ENCODE results near the gene NUDCD3. TPM values are rescaled to one million over a fixed set of nuclear protein-coding genes. Genes with fewer than 3 reads are reported as not detected.

NUDCD3 gene
- total and polyA plus RNA-seq, 8 donors = 12.9 to 147 (median 29.5) TPM

DNA sequence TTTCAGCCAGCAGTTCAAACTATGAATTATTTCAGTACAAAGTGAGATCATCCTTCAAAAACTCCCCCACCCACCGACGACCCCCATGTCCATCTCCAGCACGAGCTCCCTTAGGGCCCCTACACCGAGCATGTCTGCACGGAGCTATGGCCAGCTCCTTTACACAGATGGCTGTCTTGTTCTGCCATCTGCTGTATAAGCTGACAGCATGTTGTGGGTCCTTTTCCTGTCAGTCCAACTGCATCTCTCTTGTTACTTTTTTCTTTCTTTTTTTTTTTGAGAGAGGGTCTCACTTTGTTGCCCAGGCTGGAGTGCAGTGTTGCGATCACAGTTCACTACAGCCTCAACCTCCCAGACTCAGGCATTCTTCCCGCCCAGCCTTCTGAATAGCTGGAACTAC, 29.1 kb upstream of the NUDCD3 start:
- peaks cover 2 to 7% (median 5%) of the 10 kb centered on the region in 4 donors for H3K9me3 ChIP-seq
- no peak for DNase-seq
- 71 to 89% (median 77%) methylated on average over 7 of the region's 7 CpGs for WGBS, 5 donors
- H3K36me3 ChIP-seq = no peaks in the 10 kb centered on the region
- no peak overlapping the region for H3K4me3 ChIP-seq
- TF ChIP-seq, protein P1, sequence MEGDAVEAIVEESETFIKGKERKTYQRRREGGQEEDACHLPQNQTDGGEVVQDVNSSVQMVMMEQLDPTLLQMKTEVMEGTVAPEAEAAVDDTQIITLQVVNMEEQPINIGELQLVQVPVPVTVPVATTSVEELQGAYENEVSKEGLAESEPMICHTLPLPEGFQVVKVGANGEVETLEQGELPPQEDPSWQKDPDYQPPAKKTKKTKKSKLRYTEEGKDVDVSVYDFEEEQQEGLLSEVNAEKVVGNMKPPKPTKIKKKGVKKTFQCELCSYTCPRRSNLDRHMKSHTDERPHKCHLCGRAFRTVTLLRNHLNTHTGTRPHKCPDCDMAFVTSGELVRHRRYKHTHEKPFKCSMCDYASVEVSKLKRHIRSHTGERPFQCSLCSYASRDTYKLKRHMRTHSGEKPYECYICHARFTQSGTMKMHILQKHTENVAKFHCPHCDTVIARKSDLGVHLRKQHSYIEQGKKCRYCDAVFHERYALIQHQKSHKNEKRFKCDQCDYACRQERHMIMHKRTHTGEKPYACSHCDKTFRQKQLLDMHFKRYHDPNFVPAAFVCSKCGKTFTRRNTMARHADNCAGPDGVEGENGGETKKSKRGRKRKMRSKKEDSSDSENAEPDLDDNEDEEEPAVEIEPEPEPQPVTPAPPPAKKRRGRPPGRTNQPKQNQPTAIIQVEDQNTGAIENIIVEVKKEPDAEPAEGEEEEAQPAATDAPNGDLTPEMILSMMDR (IDR thresholded peaks at IDR 0.05) = no peak
- TF ChIP-seq EP300 (IDR thresholded peaks at IDR 0.05) = no peak
- no peak for TF ChIP-seq POLR2A (IDR thresholded peaks at IDR 0.05)
- no peak for TF ChIP-seq POLR2AphosphoS5 (IDR thresholded peaks at IDR 0.05)
- no peaks in the 10 kb centered on the region for H3K27me3 ChIP-seq
- H3K27ac ChIP-seq = no peak overlapping the region
- intact Hi-C loops (cut with DNase I; ENCODE audit: low total_unique reads) = no loop called here
- no peaks in the 10 kb centered on the region for H3K4me1 ChIP-seq

DNA sequence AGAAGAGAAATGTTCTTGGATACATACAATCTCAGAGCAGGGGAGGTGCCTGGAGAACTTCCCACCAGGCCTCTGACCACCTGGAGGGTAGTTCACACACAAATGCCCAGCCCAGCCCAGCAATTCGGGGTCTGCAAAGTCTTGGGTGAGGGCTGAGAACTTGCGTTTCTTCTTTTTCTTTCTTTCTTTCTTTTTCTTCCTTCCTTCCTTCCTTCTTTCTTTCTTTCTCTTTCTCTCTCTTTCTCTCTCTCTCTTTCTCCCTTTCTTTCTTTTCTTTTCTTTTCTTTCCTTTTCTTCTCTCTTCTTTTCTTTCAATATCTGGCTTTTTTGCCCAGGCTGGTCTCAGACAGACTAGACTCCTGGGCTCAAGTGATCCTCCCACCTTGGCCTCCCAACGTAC, 28.3 kb upstream of the NUDCD3 start:
- Histone ChIP-seq H3K4me3 (no peak overlapping the region), H3K27me3 (no peaks in the 10 kb centered on the region), H3K4me1 (no peaks in the 10 kb centered on the region), H3K9me3 (no peaks in the 10 kb centered on the region), H3K36me3 (no peaks in the 10 kb centered on the region), H3K27ac (no peak overlapping the region)
- intact Hi-C loops (cut with DNase I; ENCODE audit: low total_unique reads) = no loop called here
- WGBS, 5 donors = 69 to 82% (median 74%) methylated on average over 3 of the region's 3 CpGs
- no peak for TF ChIP-seq EP300 (IDR thresholded peaks at IDR 0.05)
- TF ChIP-seq, protein P1 (IDR thresholded peaks at IDR 0.05) = no peak
- TF ChIP-seq POLR2AphosphoS5 (IDR thresholded peaks at IDR 0.05) = no peak
- TF ChIP-seq POLR2A (IDR thresholded peaks at IDR 0.05) = no peak
- DNase-seq = no peak

DNA sequence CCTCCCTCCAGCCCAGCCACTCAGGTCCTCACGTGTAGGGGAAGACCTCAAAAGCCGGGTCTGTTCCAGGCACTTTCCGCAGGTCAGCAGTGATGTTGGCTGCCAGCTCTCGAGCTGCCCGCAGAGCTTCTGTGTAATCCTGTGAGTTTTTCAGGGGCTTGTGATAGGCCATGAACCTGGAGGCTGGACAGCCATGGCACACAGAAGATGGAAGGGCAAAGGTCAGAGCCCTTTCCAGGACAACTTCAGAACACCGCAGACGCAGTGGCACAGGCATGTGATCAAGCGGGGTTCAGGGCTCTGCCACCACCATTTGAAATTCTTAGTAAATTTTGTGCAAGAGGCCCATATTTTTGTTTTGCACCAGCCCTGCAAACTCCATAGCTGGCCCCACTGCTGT, 26.7 kb upstream of the NUDCD3 start:
- TF ChIP-seq POLR2A (IDR thresholded peaks at IDR 0.05) (no peak), EP300 (IDR thresholded peaks at IDR 0.05) (no peak)
- H3K27me3 ChIP-seq = no peaks in the 10 kb centered on the region
- H3K9me3 ChIP-seq = no peaks in the 10 kb centered on the region
- intact Hi-C loops (cut with DNase I; ENCODE audit: low total_unique reads) = no loop called here
- no peak overlapping the region for H3K4me3 ChIP-seq
- H3K27ac ChIP-seq = no peak overlapping the region
- no peak for DNase-seq
- H3K4me1 ChIP-seq = no peaks in the 10 kb centered on the region
- WGBS, 5 donors = 87 to 94% (median 90%) methylated on average over 7 to 8 of the region's 8 CpGs
- peaks cover 0 to 10% (median 0%) of the 10 kb centered on the region in 4 donors for H3K36me3 ChIP-seq

DNA sequence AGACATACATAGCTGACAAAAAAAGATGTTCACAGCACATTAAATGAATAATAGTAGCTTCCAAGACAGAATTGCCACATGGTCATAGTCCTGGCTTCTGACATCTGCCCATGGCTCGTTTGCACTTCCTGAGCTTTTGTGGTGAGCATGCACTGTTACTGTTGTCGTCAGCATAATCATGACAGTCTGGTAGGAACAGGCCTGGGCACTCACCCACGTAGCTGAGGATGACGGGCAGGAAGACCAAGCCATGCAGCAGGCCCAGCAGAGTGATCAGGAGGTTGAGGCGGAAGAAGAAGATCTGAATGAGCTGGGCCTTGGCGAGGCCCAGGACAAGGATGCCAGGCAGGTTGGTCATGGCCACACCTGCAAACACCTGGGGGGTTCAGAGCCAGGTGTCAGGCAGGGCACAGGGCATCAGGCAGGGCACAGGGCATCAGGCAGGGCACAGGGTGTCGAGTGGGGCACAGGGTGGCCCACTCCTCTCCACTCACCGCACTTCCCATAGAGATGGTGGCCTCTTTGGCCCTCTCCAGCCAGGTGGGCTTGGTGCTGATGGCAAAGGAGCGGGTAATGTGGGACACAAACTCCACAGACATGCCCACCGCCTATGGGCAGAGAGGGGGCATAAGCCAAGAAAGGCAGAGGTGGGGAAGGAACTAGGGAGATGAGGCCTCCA, 25.3 kb upstream of the NUDCD3 start:
- Histone ChIP-seq H3K4me3 (no peak overlapping the region), H3K36me3 (peaks cover 0 to 10% (median 0%) of the 10 kb centered on the region in 4 donors), H3K27me3 (no peaks in the 10 kb centered on the region), H3K9me3 (no peaks in the 10 kb centered on the region), H3K4me1 (no peaks in the 10 kb centered on the region), H3K27ac (no peak overlapping the region)
- WGBS, 5 donors = 73 to 87% (median 80%) methylated on average over 9 to 10 of the region's 10 CpGs
- TF ChIP-seq POLR2A (IDR thresholded peaks at IDR 0.05) (no peak), POLR2AphosphoS5 (IDR thresholded peaks at IDR 0.05) (no peak), EP300 (IDR thresholded peaks at IDR 0.05) (no peak)
- TF ChIP-seq, protein P1 (IDR thresholded peaks at IDR 0.05) = no peak
- intact Hi-C loops (cut with DNase I; ENCODE audit: low total_unique reads) = no loop called here
- DNase-seq = no peak

DNA sequence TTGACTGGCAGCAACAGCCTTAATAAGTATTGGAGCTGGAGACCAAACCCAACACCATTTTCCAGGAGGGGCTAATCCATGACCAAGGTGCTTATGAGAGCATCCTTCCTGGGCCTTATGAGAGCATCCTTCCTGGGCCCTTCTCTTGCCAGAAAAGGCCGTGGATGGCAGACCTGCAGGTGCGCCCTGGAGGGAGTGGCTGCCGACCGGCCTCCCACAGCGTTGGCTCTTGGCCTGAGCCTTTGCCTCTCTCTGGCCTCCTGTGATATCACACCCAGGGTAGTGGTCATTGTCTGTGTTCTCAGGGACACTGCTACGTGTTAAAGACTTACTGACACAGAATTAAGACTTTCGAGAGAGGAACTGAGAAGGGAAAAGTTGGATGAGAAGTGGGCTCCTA, 22.3 kb upstream of the NUDCD3 start:
- no peak overlapping the region for H3K27ac ChIP-seq
- no peak for DNase-seq
- H3K9me3 ChIP-seq = peaks cover 0 to 3% (median 0%) of the 10 kb centered on the region in 4 donors
- H3K4me3 ChIP-seq = no peak overlapping the region
- no peaks in the 10 kb centered on the region for H3K4me1 ChIP-seq
- no peaks in the 10 kb centered on the region for H3K27me3 ChIP-seq
- H3K36me3 ChIP-seq = peaks cover 0 to 10% (median 0%) of the 10 kb centered on the region in 4 donors
- intact Hi-C loops (cut with DNase I; ENCODE audit: low total_unique reads) = no loop called here
- WGBS, 5 donors = 82 to 89% (median 84%) methylated on average over 7 of the region's 7 CpGs
- TF ChIP-seq, protein P1 (IDR thresholded peaks at IDR 0.05) = no peak
- no peak for TF ChIP-seq POLR2AphosphoS5 (IDR thresholded peaks at IDR 0.05)
- TF ChIP-seq EP300 (IDR thresholded peaks at IDR 0.05) = no peak
